NCI-H524 (cell line): ENCODE measurements around the gene PARD3B.

Source experiments
- DNase-seq, 2 experiments: peaks; one replicate each; lab custom pipeline; 2025; lab: John Stamatoyannopoulos, UW

Gene PARD3B

GRCh38 chr2:204842661-204843485 is 297.6 kb downstream of the PARD3B start:
- no peak for DNase-seq

- no peak for DNase-seq
Observed at GRCh38 chr2:204846471-204846870, 301.2 kb downstream of the PARD3B start.

- no peak for DNase-seq
Observed at GRCh38 chr2:204849892-204850291, 304.6 kb downstream of the PARD3B start.

GRCh38 chr2:204850581-204850980 is 305.3 kb downstream of the PARD3B start:
- DNase-seq: no peak

GRCh38 chr2:204853905-204854304 is 308.6 kb downstream of the PARD3B start:
- DNase-seq: no peak

- DNase-seq: peak; percentile 84 to 93
Observed at GRCh38 chr2:204860274-204860673, 315.0 kb downstream of the PARD3B start.

- no peak for DNase-seq
Observed at GRCh38 chr2:204862809-204863208, 317.5 kb downstream of the PARD3B start.

- no peak for DNase-seq
Observed at GRCh38 chr2:204863336-204863735, 318.1 kb downstream of the PARD3B start.

- no peak for DNase-seq
Observed at GRCh38 chr2:204869132-204869823, 324.0 kb downstream of the PARD3B start.

- DNase-seq: no peak
Observed at GRCh38 chr2:204870053-204870452, 324.8 kb downstream of the PARD3B start.

- DNase-seq: peak in 1 of 2 experiments; percentile 42
Observed at GRCh38 chr2:204871231-204871953, 326.1 kb downstream of the PARD3B start.

- DNase-seq: no peak
Observed at GRCh38 chr2:204876311-204876710, 331.0 kb downstream of the PARD3B start.

GRCh38 chr2:204877691-204878090 is 332.4 kb downstream of the PARD3B start:
- no peak for DNase-seq

GRCh38 chr2:204880928-204881327 is 335.7 kb downstream of the PARD3B start:
- no peak for DNase-seq

- DNase-seq: no peak
Observed at GRCh38 chr2:204881655-204882054, 336.4 kb downstream of the PARD3B start.

- DNase-seq: peak in 1 of 2 experiments; percentile 39
Observed at GRCh38 chr2:204885747-204886146, 340.5 kb downstream of the PARD3B start.

GRCh38 chr2:204886713-204887112 is 341.4 kb downstream of the PARD3B start:
- no peak for DNase-seq

- DNase-seq: no peak
Observed at GRCh38 chr2:204888222-204888621, 342.9 kb downstream of the PARD3B start.

- DNase-seq: no peak
Observed at GRCh38 chr2:204890680-204891079, 345.4 kb downstream of the PARD3B start.

GRCh38 chr2:204891739-204892138 is 346.5 kb downstream of the PARD3B start:
- no peak for DNase-seq

- no peak for DNase-seq
Observed at GRCh38 chr2:204892506-204893255, 347.4 kb downstream of the PARD3B start.

GRCh38 chr2:204896146-204896545 is 350.9 kb downstream of the PARD3B start:
- no peak for DNase-seq
